H1 (cell line): Measurements from ENCODE around the gene ESPNL. TPM values are rescaled to one million over a fixed set of nuclear protein-coding genes. Genes with fewer than 3 reads are reported as not detected.
"Not testable (repeated sequence)": the region's sequence is repeated elsewhere in the genome, so short reads cannot be mapped to it uniquely, and the experiment has no call there.

Experiments used
- CTCF ChIA-PET: fragments of 300-600 bp; sonication (Branson Sonifier 250); formaldehyde crosslinking; loops from one replicate; lab custom pipeline; 2021; ENCODE audit not compliant: partially characterized antibody; lab: Charles Lee
- POLR2A ChIA-PET: fragments of 300-600 bp; sonication (Branson Sonifier 250); formaldehyde crosslinking; loops from one replicate; lab custom pipeline; 2021; ENCODE audit warnings: inconsistent platforms; ENCODE audit not compliant: partially characterized antibody; lab: Charles Lee
- DNase-seq, 2 experiments: peaks; one replicate each; pipeline versions ENCODE4 v3.0.0 to v3.0.0-alpha.2; 2010 to 2022; ENCODE audit warnings: low spot score in 2 of 2, low read depth in 1 of 2, mixed read lengths in 1 of 2
- FAIRE-seq: peaks from 2 replicates; lab custom pipeline; 2011; peaks lifted over from hg19 to GRCh38; lab: Jason Lieb, UNC
- H2AFZ ChIP-seq: 2 replicates; pipeline ENCODE4 v1.8.1; 2012; ENCODE audit warnings: low read length, inconsistent platforms
- H2AK5ac ChIP-seq: 2 replicates; pipeline ENCODE4 v1.6.1; 2013; ENCODE audit warnings: low read depth, low read length
- H2BK120ac ChIP-seq: replicated peaks from 2 replicates; pipeline ENCODE3; 2013; ENCODE audit warnings: low read depth, low read length, inconsistent platforms
- H2BK12ac ChIP-seq: 2 replicates; pipeline ENCODE4 v1.6.1; 2013; ENCODE audit warnings: low read depth, low read length
- H2BK15ac ChIP-seq: 2 replicates; pipeline ENCODE4 v1.6.1; 2013; ENCODE audit warnings: low read length
- H2BK20ac ChIP-seq: 2 replicates; pipeline ENCODE4 v1.6.1; 2013; ENCODE audit warnings: low read length
- H2BK5ac ChIP-seq: 2 replicates; pipeline ENCODE4 v1.6.1; 2013; ENCODE audit warnings: low read depth, low read length
- H3K14ac ChIP-seq: 2 replicates; pipeline ENCODE4 v1.6.1; 2013; ENCODE audit warnings: inconsistent platforms; ENCODE audit not compliant: insufficient read length
- H3K18ac ChIP-seq: 2 replicates; pipeline ENCODE4 v1.6.1; 2013; ENCODE audit warnings: low read length; ENCODE audit errors: extremely low read depth
- H3K23ac ChIP-seq: 2 replicates; pipeline ENCODE4 v1.6.1; 2013; ENCODE audit warnings: inconsistent platforms; ENCODE audit not compliant: insufficient read length
- H3K23me2 ChIP-seq: 2 replicates; pipeline ENCODE4 v1.6.1; 2013; ENCODE audit warnings: low read depth, low read length
- H3K27ac ChIP-seq: 2 replicates; pipeline ENCODE4 v1.6.1; 2011; ENCODE audit warnings: low read depth, low read length, inconsistent platforms
- H3K27me3 ChIP-seq, 4 experiments: replicated peaks in 1 of 4; 1 replicate in 1 of 4; 2 replicates in 3 of 4; pipeline versions ENCODE4 v1.6.1 to v1.8.1; 2011 to 2013; ENCODE audit warnings: low read length in 3 of 4, mild to moderate bottlenecking in 3 of 4, inconsistent platforms in 2 of 4, mixed read lengths in 2 of 4, moderate library complexity in 1 of 4; ENCODE audit not compliant: control insufficient read depth in 3 of 4, insufficient read depth in 3 of 4; ENCODE audit errors: extremely low read depth in 1 of 4
- H3K36me3 ChIP-seq, 4 experiments: 2 replicates each; pipeline versions ENCODE4 v1.6.1 to v1.8.1; 2011 to 2013; ENCODE audit warnings: mild to moderate bottlenecking in 4 of 4, low read length in 3 of 4, moderate library complexity in 2 of 4, control low read depth in 1 of 4, inconsistent platforms in 1 of 4; ENCODE audit not compliant: insufficient read depth in 4 of 4, control insufficient read depth in 2 of 4
- H3K4ac ChIP-seq: replicated peaks from 2 replicates; pipeline ENCODE3; 2013; ENCODE audit warnings: low read length, low read depth, mixed read lengths, inconsistent platforms; ENCODE audit not compliant: insufficient read length
- H3K4me1 ChIP-seq, 4 experiments: replicated peaks in 1 of 4; 1 replicate in 1 of 4; 2 replicates in 3 of 4; pipeline versions ENCODE4 v1.6.1 to v1.8.1; 2011 to 2013; ENCODE audit warnings: low read length in 3 of 4, inconsistent platforms in 2 of 4, mixed read lengths in 1 of 4; ENCODE audit not compliant: insufficient read depth in 4 of 4, control insufficient read depth in 3 of 4
- H3K4me2 ChIP-seq, 2 experiments: 2 replicates each; pipeline versions ENCODE4 v1.6.1 to v1.8.1; 2011 to 2013; ENCODE audit warnings: low read depth in 2 of 2, low read length in 2 of 2, control low read depth in 1 of 2, inconsistent platforms in 1 of 2, mild to moderate bottlenecking in 1 of 2; ENCODE audit not compliant: insufficient read depth in 1 of 2
- H3K4me3 ChIP-seq, 4 experiments: fragments of 200-600, 300-600 bp in 1 of 4; sonication (generic), shearing (Covaris generic), sonication (Bioruptor Twin) in 1 of 4; 2 replicates each; pipeline versions ENCODE4 v1.5.1 to v1.8.1; 2011 to 2016; ENCODE audit warnings: low read length in 4 of 4, low read depth in 3 of 4, control low read depth in 2 of 4, inconsistent platforms in 2 of 4, mild to moderate bottlenecking in 2 of 4, mixed read lengths in 1 of 4, moderate library complexity in 1 of 4; ENCODE audit not compliant: insufficient read depth in 2 of 4; ENCODE audit errors: extremely low read depth in 1 of 4
- H3K56ac ChIP-seq: replicated peaks from 2 replicates; pipeline ENCODE3; 2013; ENCODE audit warnings: low read depth, mild to moderate bottlenecking, mixed read lengths, low read length, inconsistent platforms; ENCODE audit not compliant: insufficient read length
- H3K79me1 ChIP-seq: 2 replicates; pipeline ENCODE4 v1.6.1; 2013; ENCODE audit warnings: low read depth, low read length, control low read depth
- H3K79me2 ChIP-seq, 2 experiments: 2 replicates each; pipeline versions ENCODE4 v1.6.1 to v1.8.1; 2012 to 2013; ENCODE audit warnings: low read length in 2 of 2, mild to moderate bottlenecking in 2 of 2, inconsistent platforms in 1 of 2; ENCODE audit not compliant: insufficient read depth in 2 of 2, control insufficient read depth in 1 of 2
- H3K9ac ChIP-seq, 4 experiments: replicated peaks in 1 of 4; 1 replicate in 1 of 4; 2 replicates in 3 of 4; pipeline versions ENCODE4 v1.6.1 to v1.8.1; 2011 to 2013; ENCODE audit warnings: low read depth in 3 of 4, low read length in 3 of 4, control low read depth in 2 of 4, mild to moderate bottlenecking in 2 of 4, moderate library complexity in 2 of 4, inconsistent platforms in 1 of 4; ENCODE audit errors: extremely low read depth in 1 of 4
- H3K9me3 ChIP-seq, 2 experiments: 2 replicates each; pipeline versions ENCODE4 v1.6.1 to v1.8.1; 2012 to 2013; ENCODE audit warnings: mild to moderate bottlenecking in 2 of 2, moderate library complexity in 2 of 2, control low read depth in 1 of 2, inconsistent platforms in 1 of 2, low read depth in 1 of 2, low read length in 1 of 2, mixed read lengths in 1 of 2; ENCODE audit not compliant: insufficient read depth in 2 of 2
- H4K20me1 ChIP-seq, 2 experiments: replicated peaks in 1 of 2; 2 replicates each; pipeline versions ENCODE3 to v1.8.1; 2011 to 2013; ENCODE audit warnings: inconsistent platforms in 2 of 2, low read length in 2 of 2, mild to moderate bottlenecking in 1 of 2; ENCODE audit not compliant: insufficient read depth in 2 of 2, control insufficient read depth in 1 of 2
- H4K5ac ChIP-seq: 2 replicates; pipeline ENCODE4 v1.6.1; 2013; ENCODE audit warnings: low read length, low read depth, mixed read lengths, inconsistent platforms; ENCODE audit not compliant: insufficient read length
- H4K8ac ChIP-seq: 2 replicates; pipeline ENCODE4 v1.8.0; 2013; ENCODE audit warnings: mild to moderate bottlenecking, moderate library complexity, low read length, inconsistent platforms; ENCODE audit not compliant: insufficient read depth; ENCODE audit errors: extremely low read depth
- H4K91ac ChIP-seq: replicated peaks from 2 replicates; pipeline ENCODE3; 2013; ENCODE audit warnings: low read length, mixed read lengths, inconsistent platforms; ENCODE audit not compliant: insufficient read length
- BCL11A ChIP-seq, 2 experiments: IDR thresholded peaks; one replicate each; pipeline ENCODE4 v1.6.1; 2011; ENCODE audit warnings: low read depth in 2 of 2, low read length in 2 of 2, mild to moderate bottlenecking in 2 of 2
- HDAC6 ChIP-seq: IDR thresholded peaks from one replicate; pipeline ENCODE4 v1.7.1; 2012; ENCODE audit warnings: low read depth, mild to moderate bottlenecking, inconsistent platforms, low read length, moderate library complexity
- RXRA ChIP-seq: IDR thresholded peaks from 2 replicates; pipeline ENCODE4 v1.6.1; 2011; ENCODE audit warnings: low read depth, mild to moderate bottlenecking, low read length, moderate library complexity; ENCODE audit not compliant: insufficient read depth
- SIRT6 ChIP-seq: IDR thresholded peaks from one replicate; pipeline ENCODE4 v1.7.1; 2012; ENCODE audit warnings: low read length, inconsistent platforms
- WGBS, 2 experiments: shearing (Covaris generic) in 1 of 2; methylation state at CpG; one replicate each; pipeline versions ENCODE4 v1.1.6 to v1.1.7; 2013 to 2015; ENCODE audit warnings: low lambda C conversion rate in 2 of 2, mixed read lengths in 2 of 2, inconsistent platforms in 1 of 2, low coverage in 1 of 2, missing lambda C conversion rate in 1 of 2; ENCODE audit not compliant: insufficient replicate concordance in 2 of 2, insufficient coverage in 1 of 2, insufficient read length in 1 of 2; ENCODE audit errors: extremely low coverage in 1 of 2, missing lambda C conversion rate in 1 of 2; 5-methylcytosine and 5-hydroxymethylcytosine counted together
- polyA plus RNA-seq, 7 experiments: library from polyadenylated mRNA; depleted of rRNA in 3 of 7; stranded (reverse) in 5 of 7; unstranded in 2 of 7; fragments of >200 nt in 5 of 7; fragments of 200-250 nt in 2 of 7; gene quantifications; 1 replicate in 5 of 7; 2 replicates in 1 of 7; 4 replicates in 1 of 7; pipeline versions ENCODE4 v1.2.1 to v1.2.3, GENCODE V29; 2011 to 2013; ENCODE audit warnings: missing spikeins in 2 of 7, mixed read lengths in 2 of 7
- total RNA-seq: library from RNA; stranded (reverse); fragmentation: NEBNext Ultra II Directional; extraction: Animal tissue kit (Norgen Biotek cat#: 25700); gene quantifications from 2 replicates; pipeline ENCODE4 v1.2.1, GENCODE V29; 2021

Gene ESPNL
- total and polyA plus RNA-seq, 2 of the 8 experiments (the other 6 are each of a cell fraction or from before 2014, with no cell fraction given): 0.68 to 1.3 TPM

- TF ChIP-seq BCL11A (IDR thresholded peaks at IDR 0.05; ENCODE audit: low read depth in 2 of 2, low read length in 2 of 2) (no peak), SIRT6 (no peak), HDAC6 (no peak), RXRA (no peak)
These were observed 70.4 kb downstream of the ESPNL start (continued) for GRCh38 chr2:238170386-238171071.

GRCh38 chr2:238171072-238171431 is 70.9 kb downstream of the ESPNL start:
- H3K4me2 ChIP-seq, H2AFZ ChIP-seq, H3K4me3 ChIP-seq, H2BK15ac ChIP-seq, H3K9me3 ChIP-seq, POLR2A ChIA-PET, H3K56ac ChIP-seq, H3K23ac ChIP-seq, H3K79me2 ChIP-seq, H3K27ac ChIP-seq, H3K79me1 ChIP-seq, H3K14ac ChIP-seq, H3K4me1 ChIP-seq, H4K91ac ChIP-seq, FAIRE-seq, H4K8ac ChIP-seq, H2BK20ac ChIP-seq, H3K27me3 ChIP-seq, H4K5ac ChIP-seq, H3K4ac ChIP-seq, H2BK5ac ChIP-seq, H2BK12ac ChIP-seq, H3K23me2 ChIP-seq, H2AK5ac ChIP-seq, H2BK120ac ChIP-seq, H3K9ac ChIP-seq, DNase-seq, H3K18ac ChIP-seq: not testable (repeated sequence)
- CTCF ChIA-PET: interaction anchor here (1.2 kb wide), 1 partner anchor 32 kb away, joined by 3 read pairs; no protein-coding TSS in a partner anchor
- peaks cover 2 to 19% of the 10 kb centered on the region in 2 experiments for H4K20me1 ChIP-seq
- WGBS, 2 experiments: 98% methylated on average over 5 of the region's 5 CpGs; no CpG with 5 or more reads in 1 of the 2 experiments
- peaks cover 2 to 26% (median 5%) of the 10 kb centered on the region in 4 experiments; a peak in 4 of 8 replicates for H3K36me3 ChIP-seq
